ENCODE measurements around the gene NCDN.
A peak's percentile ranks its signal among the peaks of the same experiment; 100 is the strongest.

The NCDN gene

GRCh38 chr1:35605071-35605866, 47.7 kb downstream of the NCDN start:
- no peak for DNase-seq
- in situ Hi-C loops (cut with HindIII; ENCODE audit: low pct_ligation_motif_present, low pct_unique_long_range_greater_than_20kb, low sequenced_read_pairs), result no loop called here

GRCh38 chr1:35605867-35606182, 48.2 kb downstream of the NCDN start:
- in situ Hi-C loops (cut with HindIII; ENCODE audit: low pct_ligation_motif_present, low pct_unique_long_range_greater_than_20kb, low sequenced_read_pairs), result no loop called here
- peak; percentile 62 for DNase-seq

GRCh38 chr1:35611655-35612054, 54.1 kb downstream of the NCDN start:
- DNase-seq, result no peak
- in situ Hi-C loops (cut with HindIII; ENCODE audit: low pct_ligation_motif_present, low pct_unique_long_range_greater_than_20kb, low sequenced_read_pairs), result no loop called here

- DNase-seq, result no peak
- in situ Hi-C loops (cut with HindIII; ENCODE audit: low pct_ligation_motif_present, low pct_unique_long_range_greater_than_20kb, low sequenced_read_pairs), result no loop called here
Measured at GRCh38 chr1:35615440-35615839, 57.8 kb downstream of the NCDN start.
